Endothelial cell of umbilical vein (primary cell): Measurements from ENCODE around the gene PEX3. TPM values are rescaled to one million over a fixed set of nuclear protein-coding genes. Genes with fewer than 3 reads are reported as not detected.

ENCODE experiments used
- BruUV-seq: library from RNA; stranded (reverse); fragments of 400-500 nt; replicated peaks from 2 replicates; lab custom pipeline; 2021; lab: Mats Ljungman, UMichigan
- CTCF ChIA-PET: fragments of 300-600, 350-600 bp; sonication (Branson Sonifier 250); formaldehyde crosslinking; loops from one replicate; lab custom pipeline; 2021; ENCODE audit warnings: antibody characterized with exemption, inconsistent platforms; lab: Charles Lee
- POLR2A ChIA-PET: fragments of 300-600, 350-600 bp; sonication (Branson Sonifier 250); formaldehyde crosslinking; loops from one replicate; lab custom pipeline; 2021; ENCODE audit warnings: antibody characterized with exemption, inconsistent platforms; lab: Charles Lee
- DNase-seq: peaks from one replicate; pipeline ENCODE4 v3.0.0-alpha.2; 2011; ENCODE audit warnings: low read depth, low spot score
- FAIRE-seq: peaks from 2 replicates; lab custom pipeline; 2011; peaks lifted over from hg19 to GRCh38; lab: Jason Lieb, UNC
- H2AFZ ChIP-seq: 2 replicates; pipeline ENCODE4 v1.6.0; 2012; ENCODE audit warnings: low read depth, low read length, control low read depth, inconsistent platforms
- H3K27ac ChIP-seq: 2 replicates; pipeline ENCODE4 v1.5.1; 2011; ENCODE audit warnings: low read depth, mild to moderate bottlenecking, control low read depth, low read length, moderate library complexity; ENCODE audit not compliant: insufficient read depth
- H3K27me3 ChIP-seq, 2 experiments: 2 replicates each; pipeline versions ENCODE4 v1.6.0 to v1.6.1; 2011; ENCODE audit warnings: low read length in 2 of 2, mixed read lengths in 1 of 2; ENCODE audit not compliant: control insufficient read depth in 2 of 2, insufficient read depth in 2 of 2
- H3K36me3 ChIP-seq, 2 experiments: 2 replicates in 1 of 2; 3 replicates in 1 of 2; pipeline ENCODE4 v1.5.1; 2011; ENCODE audit warnings: low read length in 2 of 2, mild to moderate bottlenecking in 1 of 2, moderate library complexity in 1 of 2; ENCODE audit not compliant: control insufficient read depth in 2 of 2, insufficient read depth in 2 of 2; ENCODE audit errors: extremely low read depth in 1 of 2
- H3K4me1 ChIP-seq: 3 replicates; pipeline ENCODE4 v1.5.1; 2011; ENCODE audit warnings: mild to moderate bottlenecking, low read length; ENCODE audit not compliant: control insufficient read depth, insufficient read depth; ENCODE audit errors: extremely low read depth
- H3K4me2 ChIP-seq: 2 replicates; pipeline ENCODE4 v1.6.1; 2011; ENCODE audit warnings: low read length, control low read depth, mixed read lengths; ENCODE audit not compliant: insufficient read depth
- H3K4me3 ChIP-seq, 3 experiments: fragments of 200-600 bp in 1 of 3; sonication (generic), shearing (Covaris generic) in 1 of 3; replicated peaks in 1 of 3; 2 replicates each; pipeline ENCODE4 v1.5.1; 2011 to 2016; ENCODE audit warnings: control low read depth in 3 of 3, low read length in 3 of 3, mild to moderate bottlenecking in 2 of 3, inconsistent platforms in 1 of 3, low read depth in 1 of 3, moderate library complexity in 1 of 3; ENCODE audit not compliant: insufficient read depth in 1 of 3
- H3K79me2 ChIP-seq: 2 replicates; pipeline ENCODE4 v1.6.0; 2012; ENCODE audit warnings: low read length, inconsistent platforms; ENCODE audit not compliant: control insufficient read depth, insufficient read depth
- H3K9ac ChIP-seq: replicated peaks from 2 replicates; pipeline ENCODE3; 2011; ENCODE audit warnings: low read length, control low read depth; ENCODE audit not compliant: insufficient read depth; ENCODE audit errors: extremely low read depth
- H3K9me1 ChIP-seq: replicated peaks from 3 replicates; pipeline ENCODE4 v1.6.0; 2011; ENCODE audit warnings: mild to moderate bottlenecking, low read length; ENCODE audit not compliant: control insufficient read depth, insufficient read depth; ENCODE audit errors: extremely low read depth
- H3K9me3 ChIP-seq: replicated peaks from 2 replicates; pipeline ENCODE4 v1.5.1; 2012; ENCODE audit warnings: low read length, inconsistent platforms; ENCODE audit not compliant: control insufficient read depth, insufficient read depth
- H4K20me1 ChIP-seq: replicated peaks from 2 replicates; pipeline ENCODE3; 2011; ENCODE audit warnings: mild to moderate bottlenecking, low read length; ENCODE audit not compliant: control insufficient read depth, insufficient read depth; ENCODE audit errors: extremely low read depth
- CTCF ChIP-seq, 2 donors: IDR thresholded peaks; 1 replicate in 1 of 2; 2 replicates in 1 of 2; pipeline ENCODE4 v1.5.1; 2011; ENCODE audit warnings: low read length in 2 of 2, mild to moderate bottlenecking in 2 of 2, moderate library complexity in 2 of 2, control low read depth in 1 of 2, inconsistent platforms in 1 of 2, low read depth in 1 of 2; ENCODE audit not compliant: insufficient read depth in 1 of 2; ENCODE audit errors: extremely low read depth in 1 of 2
- EZH2 ChIP-seq: IDR thresholded peaks from 2 replicates; pipeline ENCODE4 v1.6.1; 2012; ENCODE audit warnings: borderline replicate concordance, low read depth, mild to moderate bottlenecking, moderate library complexity, low read length, inconsistent platforms; ENCODE audit not compliant: severe bottlenecking
- FOS ChIP-seq: IDR thresholded peaks from 2 replicates; pipeline ENCODE4 v1.6.1; 2011; ENCODE audit warnings: mild to moderate bottlenecking, low read length, moderate library complexity, borderline replicate concordance; ENCODE audit not compliant: insufficient read depth
- GATA2 ChIP-seq: IDR thresholded peaks from 2 replicates; pipeline ENCODE4 v1.7.0; 2011; ENCODE audit warnings: low read depth, mild to moderate bottlenecking, moderate library complexity, mixed read lengths, low read length; ENCODE audit not compliant: insufficient read length, insufficient read depth
- JUN ChIP-seq: IDR thresholded peaks from 2 replicates; pipeline ENCODE4 v1.6.1; 2011; ENCODE audit warnings: borderline replicate concordance, low read depth; ENCODE audit not compliant: insufficient read length, insufficient read depth
- MYC ChIP-seq: IDR thresholded peaks from one replicate; pipeline ENCODE4 v1.6.1; 2011; ENCODE audit warnings: mild to moderate bottlenecking, low read depth, low read length
- POLR2A ChIP-seq: IDR thresholded peaks from 2 replicates; pipeline ENCODE4 v1.6.1; 2012; ENCODE audit warnings: low read depth, mild to moderate bottlenecking, control low read depth, low read length
- POLR2AphosphoS5 ChIP-seq: IDR thresholded peaks from 2 replicates; pipeline ENCODE4 v1.6.1; 2012; ENCODE audit warnings: low read depth, mild to moderate bottlenecking, control low read depth, low read length, moderate library complexity; ENCODE audit not compliant: insufficient read depth
- dilution Hi-C: fragments of 300-500 bp; cut with MboI; formaldehyde crosslinking; loops from one replicate; pipeline ENCODE4 v1.15.0; 2019; ENCODE audit warnings: low sequenced_read_pairs; ENCODE audit not compliant: extremely low pct_ligation_motif_present
- intact Hi-C: fragments of 100-400 bp; cut with micrococcal nuclease; formaldehyde crosslinking; loops from one replicate; pipeline ENCODE4 v1.10.0; 2022
- polyA plus RNA-seq, 4 experiments: library from polyadenylated mRNA; depleted of rRNA in 3 of 4; stranded (reverse) in 3 of 4; unstranded in 1 of 4; fragments of >200 nt; gene quantifications; 2 replicates each; pipeline versions ENCODE4 v1.2.1 to v1.2.3, GENCODE V29; 2011 to 2012; ENCODE audit warnings: missing spikeins in 1 of 4
- total RNA-seq: library from RNA; stranded (reverse); gene quantifications from 2 replicates; pipeline ENCODE4 v1.2.3, GENCODE V29; 2021
- TF ChIP-seq, protein P1 (sequence below): IDR thresholded peaks from 2 replicates; pipeline ENCODE4 v1.6.1; 2011; ENCODE audit not compliant: insufficient read depth, insufficient read length

The PEX3 gene
- total and polyA plus RNA-seq, 2 donors (not counting 3 experiments of a cell fraction or from before 2014, with no cell fraction given) = 8.7 to 21.7 TPM

DNA sequence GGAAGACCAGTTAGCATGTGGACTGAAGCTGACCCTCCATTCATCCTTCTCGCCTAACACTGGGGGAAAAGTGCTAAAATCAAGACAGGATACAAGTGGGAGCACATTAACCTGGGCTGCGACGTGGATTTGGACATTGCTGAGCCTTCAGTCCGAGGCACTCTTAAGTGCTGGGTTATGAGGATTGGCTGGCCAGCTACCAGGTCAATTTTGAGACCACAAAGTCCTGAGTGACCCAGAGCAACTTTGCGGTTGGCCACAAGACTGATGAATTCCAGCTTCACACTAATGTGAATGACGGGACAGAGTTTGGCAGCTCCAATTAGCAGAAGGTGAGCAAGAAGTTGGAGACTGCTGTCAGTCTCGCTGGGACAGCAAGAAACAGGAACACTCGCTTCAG lies 40.2 kb downstream of the PEX3 start:
- DNase-seq (no peak), FAIRE-seq (no peak)
- no peaks in the 10 kb centered on the region for H3K9me1 ChIP-seq
- no TSS peak for BruUV-seq
- H3K9me3 ChIP-seq = no peaks in the 10 kb centered on the region
- no peak overlapping the region for H3K9ac ChIP-seq
- no peak overlapping the region for H3K4me3 ChIP-seq
- H3K4me2 ChIP-seq = no peak overlapping the region
- ChIA-PET POLR2A (no interaction called here), CTCF (interaction anchor here (1.8 kb wide), 1 partner anchor 10 kb away, joined by 5 read pairs; no protein-coding TSS in a partner anchor)
- dilution Hi-C loops (no loop called here), intact Hi-C loops (no loop called here)
- no peaks in the 10 kb centered on the region for H4K20me1 ChIP-seq
- H3K27me3 ChIP-seq = no peaks in the 10 kb centered on the region
- H3K36me3 ChIP-seq = peaks cover 2 to 7% of the 10 kb centered on the region in 2 experiments
- H3K4me1 ChIP-seq = no peaks in the 10 kb centered on the region
- TF ChIP-seq CTCF (IDR thresholded peaks at IDR 0.05; ENCODE audit: extremely low read depth in 1 of 2, insufficient read depth in 1 of 2, low read depth in 1 of 2, low read length in 2 of 2) = no peak
- no peak for TF ChIP-seq JUN
- TF ChIP-seq GATA2 = no peak
- TF ChIP-seq MYC = no peak
- TF ChIP-seq FOS = no peak
- no peak for TF ChIP-seq POLR2A
- TF ChIP-seq, protein P1, sequence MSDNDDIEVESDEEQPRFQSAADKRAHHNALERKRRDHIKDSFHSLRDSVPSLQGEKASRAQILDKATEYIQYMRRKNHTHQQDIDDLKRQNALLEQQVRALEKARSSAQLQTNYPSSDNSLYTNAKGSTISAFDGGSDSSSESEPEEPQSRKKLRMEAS = no peak
- no peak for TF ChIP-seq POLR2AphosphoS5
- TF ChIP-seq EZH2 = no peak
- H3K79me2 ChIP-seq = no peaks in the 10 kb centered on the region
- no peak overlapping the region for H3K27ac ChIP-seq
- H2AFZ ChIP-seq = no peak overlapping the region
